Measurements from ENCODE around the gene TMEM204. TPM values are rescaled to one million over a fixed set of nuclear protein-coding genes. Genes with fewer than 3 reads are reported as not detected.

The TMEM204 gene
- total RNA-seq, 4 donors from 2014 or later = 7.6 to 26.6 (median 18.8) TPM

- WGBS = 78% methylated on average over 25 of the region's 26 CpGs
- peak overlapping the region; percentile 58 for H3K4me3 ChIP-seq
- no peaks in the 10 kb centered on the region for H3K9me3 ChIP-seq
- no peak overlapping the region for H3K27ac ChIP-seq
- TF ChIP-seq, protein P1, sequence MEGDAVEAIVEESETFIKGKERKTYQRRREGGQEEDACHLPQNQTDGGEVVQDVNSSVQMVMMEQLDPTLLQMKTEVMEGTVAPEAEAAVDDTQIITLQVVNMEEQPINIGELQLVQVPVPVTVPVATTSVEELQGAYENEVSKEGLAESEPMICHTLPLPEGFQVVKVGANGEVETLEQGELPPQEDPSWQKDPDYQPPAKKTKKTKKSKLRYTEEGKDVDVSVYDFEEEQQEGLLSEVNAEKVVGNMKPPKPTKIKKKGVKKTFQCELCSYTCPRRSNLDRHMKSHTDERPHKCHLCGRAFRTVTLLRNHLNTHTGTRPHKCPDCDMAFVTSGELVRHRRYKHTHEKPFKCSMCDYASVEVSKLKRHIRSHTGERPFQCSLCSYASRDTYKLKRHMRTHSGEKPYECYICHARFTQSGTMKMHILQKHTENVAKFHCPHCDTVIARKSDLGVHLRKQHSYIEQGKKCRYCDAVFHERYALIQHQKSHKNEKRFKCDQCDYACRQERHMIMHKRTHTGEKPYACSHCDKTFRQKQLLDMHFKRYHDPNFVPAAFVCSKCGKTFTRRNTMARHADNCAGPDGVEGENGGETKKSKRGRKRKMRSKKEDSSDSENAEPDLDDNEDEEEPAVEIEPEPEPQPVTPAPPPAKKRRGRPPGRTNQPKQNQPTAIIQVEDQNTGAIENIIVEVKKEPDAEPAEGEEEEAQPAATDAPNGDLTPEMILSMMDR (IDR thresholded peaks at IDR 0.05) = no peak
- TF ChIP-seq POLR2A (IDR thresholded peaks at IDR 0.05) = no peak
- TF ChIP-seq POLR2AphosphoS5 (IDR thresholded peaks at IDR 0.05) = no peak
- TF ChIP-seq EP300 (IDR thresholded peaks at IDR 0.05) = no peak
- H3K27me3 ChIP-seq = no peaks in the 10 kb centered on the region
- peaks cover 40% of the 10 kb centered on the region for H3K36me3 ChIP-seq
- no peak for DNase-seq (ENCODE audit: low spot score in 2 of 2)
- peaks cover 43% of the 10 kb centered on the region for H3K4me1 ChIP-seq
These were observed 4.4 kb downstream of the TMEM204 start for GRCh38 chr16:1537763-1538289.

DNA sequence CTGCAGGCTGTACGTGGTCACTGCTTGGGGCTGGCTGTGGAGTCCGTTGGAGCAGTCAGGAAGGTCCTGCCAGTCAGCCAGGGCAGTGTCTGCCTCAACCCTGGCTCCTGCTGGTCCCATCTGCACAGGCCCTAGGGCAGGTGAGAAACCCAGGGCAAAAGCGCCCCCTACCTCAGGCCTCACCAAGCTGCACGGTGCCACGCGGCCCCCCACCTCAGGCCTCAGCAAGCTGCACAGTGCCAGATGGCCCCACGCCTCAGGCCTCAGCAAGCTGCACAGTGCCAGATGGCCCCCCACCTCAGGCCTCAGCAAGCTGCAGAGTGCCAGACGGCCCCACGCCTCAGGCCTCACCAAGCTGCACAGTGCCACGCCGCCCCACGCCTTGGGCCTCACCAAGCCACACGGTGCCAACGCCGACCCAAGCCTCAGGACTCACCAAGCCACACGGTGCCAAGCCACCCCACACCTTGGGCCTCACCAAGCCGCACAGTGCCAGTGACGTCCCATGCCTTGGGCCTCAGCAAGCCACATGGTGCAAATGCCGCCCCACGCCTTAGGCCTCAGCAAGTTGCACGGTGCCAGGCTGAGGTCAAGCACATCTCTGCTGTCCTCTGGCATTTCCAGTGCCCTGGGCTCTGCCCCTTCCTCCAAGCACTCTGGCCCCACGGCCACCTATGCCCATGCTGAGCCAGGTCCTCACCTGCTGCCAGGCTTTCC, 5.5 kb downstream of the TMEM204 start:
- TF ChIP-seq POLR2A (IDR thresholded peaks at IDR 0.05) = no peak
- TF ChIP-seq EP300 (IDR thresholded peaks at IDR 0.05) = no peak
- TF ChIP-seq, protein P1 (IDR thresholded peaks at IDR 0.05) = no peak
- no peak for TF ChIP-seq POLR2AphosphoS5 (IDR thresholded peaks at IDR 0.05)
- H3K9me3 ChIP-seq = no peaks in the 10 kb centered on the region
- H3K4me1 ChIP-seq = peaks cover 43% of the 10 kb centered on the region
- no peaks in the 10 kb centered on the region for H3K27me3 ChIP-seq
- peaks cover 43% of the 10 kb centered on the region for H3K36me3 ChIP-seq
- WGBS = 85% methylated on average over 5 of the region's 22 CpGs
- no peak overlapping the region for H3K27ac ChIP-seq
- DNase-seq (ENCODE audit: low spot score in 2 of 2) = no peak
- H3K4me3 ChIP-seq = no peak overlapping the region

DNA sequence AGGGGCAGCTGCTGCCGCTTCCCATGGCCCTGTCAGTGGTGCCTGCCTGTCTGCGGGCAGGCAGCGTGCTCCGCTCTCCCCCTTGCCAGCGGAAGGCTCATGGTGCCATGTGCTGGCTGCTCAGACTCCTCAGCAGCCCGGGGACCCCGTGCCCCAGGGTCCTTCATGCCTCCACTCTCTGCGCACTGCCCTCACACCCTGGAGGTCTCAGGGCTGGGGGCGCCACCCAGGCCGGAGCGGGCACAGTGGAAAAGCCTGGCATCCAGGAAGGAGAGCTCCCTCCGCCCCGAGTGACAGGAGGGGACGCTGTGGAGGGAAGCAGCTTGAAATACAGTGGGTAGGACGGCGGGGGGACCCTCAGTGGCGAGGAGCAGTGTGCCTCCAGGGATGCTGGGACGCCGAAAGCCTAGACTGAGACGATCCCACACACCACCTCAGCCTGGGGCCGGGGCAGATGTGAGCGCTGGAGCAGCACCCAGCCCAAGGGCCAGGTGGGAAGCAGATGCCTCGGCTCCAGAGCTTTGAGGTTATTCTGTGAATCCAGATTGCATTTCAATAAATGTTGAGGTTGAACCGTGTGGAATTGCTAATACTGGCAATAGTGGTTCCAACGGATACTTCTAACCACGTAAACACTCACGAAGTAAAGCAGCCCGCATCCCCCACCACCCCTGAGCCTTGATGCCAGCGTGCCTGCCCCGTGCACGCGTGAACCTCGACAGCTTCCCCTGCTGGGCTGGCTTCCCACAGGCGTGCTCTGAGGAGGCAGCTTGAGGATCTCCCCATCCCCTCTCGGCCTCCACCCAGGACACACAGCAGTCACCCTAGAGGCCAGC, 6.5 kb downstream of the TMEM204 start:
- peaks cover 43% of the 10 kb centered on the region for H3K36me3 ChIP-seq
- TF ChIP-seq EP300 (IDR thresholded peaks at IDR 0.05) (no peak), POLR2A (IDR thresholded peaks at IDR 0.05) (no peak), POLR2AphosphoS5 (IDR thresholded peaks at IDR 0.05) (no peak)
- TF ChIP-seq, protein P1 (IDR thresholded peaks at IDR 0.05) = no peak
- H3K4me1 ChIP-seq = peaks cover 50% of the 10 kb centered on the region
- no peak overlapping the region for H3K4me3 ChIP-seq
- WGBS = 83% methylated on average over 25 of the region's 35 CpGs
- H3K9me3 ChIP-seq = no peaks in the 10 kb centered on the region
- no peak for DNase-seq (ENCODE audit: low spot score in 2 of 2)
- H3K27me3 ChIP-seq = no peaks in the 10 kb centered on the region
- H3K27ac ChIP-seq = no peak overlapping the region

GRCh38 chr16:1540556-1540855, 7.0 kb downstream of the TMEM204 start:
- no peaks in the 10 kb centered on the region for H3K9me3 ChIP-seq
- TF ChIP-seq, protein P1 (IDR thresholded peaks at IDR 0.05) = no peak
- TF ChIP-seq EP300 (IDR thresholded peaks at IDR 0.05) = no peak
- TF ChIP-seq POLR2A (IDR thresholded peaks at IDR 0.05) = no peak
- no peak for TF ChIP-seq POLR2AphosphoS5 (IDR thresholded peaks at IDR 0.05)
- H3K27me3 ChIP-seq = no peaks in the 10 kb centered on the region
- DNase-seq (ENCODE audit: low spot score in 2 of 2) = no peak
- peaks cover 50% of the 10 kb centered on the region for H3K4me1 ChIP-seq
- WGBS = 83% methylated on average over 4 of the region's 8 CpGs
- H3K4me3 ChIP-seq = no peak overlapping the region
- H3K36me3 ChIP-seq = peaks cover 43% of the 10 kb centered on the region
- H3K27ac ChIP-seq = no peak overlapping the region

Measured in suprapubic skin (tissue), 4 donors.